Hematopoietic multipotent progenitor cell treated with erythropoietin and hydrocortisone succinate and interleukin-3 and kit ligand, for 8 days (in vitro differentiated cells): ENCODE data around the gene ADGRL3.
"Not testable (repeated sequence)": the region's sequence is repeated elsewhere in the genome, so short reads cannot be mapped to it uniquely, and the experiment has no call there.

ENCODE experiments used
- DNase-seq: peaks from one replicate; pipeline ENCODE4 v3.0.0-alpha.2; 2015

Gene ADGRL3

DNA sequence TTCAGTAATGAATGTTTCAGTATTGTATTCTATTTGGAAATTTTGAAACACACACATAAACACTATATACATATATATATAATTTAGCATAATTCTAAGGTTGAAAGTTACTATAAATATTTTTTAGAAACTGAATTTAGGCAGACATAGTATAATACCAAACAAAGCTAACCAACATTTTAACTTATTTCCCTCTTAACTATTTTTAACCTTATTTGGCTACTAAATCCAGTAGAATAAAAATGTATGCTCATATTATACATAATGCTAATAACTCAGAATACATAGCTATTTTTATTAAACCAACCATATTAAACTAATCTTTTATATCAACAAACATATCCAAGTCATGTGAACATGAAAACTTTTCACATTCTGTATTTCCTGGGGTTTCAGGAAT lies 563.6 kb downstream of the ADGRL3 start:
- no peak for DNase-seq

DNA sequence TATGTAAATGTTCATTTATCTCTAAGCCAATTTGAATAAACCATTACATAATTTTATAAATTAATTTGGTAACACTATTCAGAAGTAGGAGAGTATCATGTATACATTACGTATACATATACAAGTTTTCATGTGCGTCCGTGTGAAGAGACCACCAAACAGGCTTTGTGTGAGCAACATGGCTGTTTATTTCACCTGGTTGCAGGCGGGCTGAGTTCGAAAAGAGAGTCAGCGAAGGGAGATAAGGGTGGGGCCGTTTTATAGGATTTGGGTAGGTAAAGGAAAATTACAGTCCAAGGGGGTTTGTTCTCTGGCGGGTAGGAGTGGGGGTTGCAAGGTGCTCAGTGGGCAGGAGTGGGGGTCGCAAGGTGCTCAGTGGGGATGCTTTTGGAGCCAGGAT lies 564.0 kb downstream of the ADGRL3 start:
- DNase-seq = not testable (repeated sequence)

GRCh38 chr4:61769444-61770167 lies 569.5 kb downstream of the ADGRL3 start:
- not testable (repeated sequence) for DNase-seq

DNA sequence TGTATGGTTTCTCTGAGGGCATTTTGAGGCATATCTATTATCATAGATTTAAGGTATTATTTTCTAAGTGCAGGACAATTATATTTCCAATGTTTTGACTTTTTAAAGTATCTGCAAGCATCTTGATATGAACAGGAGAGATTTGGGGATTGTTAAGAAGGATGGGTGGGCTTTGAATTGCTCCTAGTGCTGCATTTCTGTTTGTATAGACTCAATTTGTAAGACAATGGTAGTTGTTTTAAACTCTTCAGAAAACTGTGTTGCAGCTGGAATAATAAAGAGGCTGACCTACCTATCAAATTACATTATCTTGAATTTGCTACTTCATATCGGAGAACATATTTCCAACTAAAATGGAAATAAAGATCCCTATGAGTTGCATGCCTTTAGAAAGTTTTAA lies 570.3 kb downstream of the ADGRL3 start:
- DNase-seq = no peak

- no peak for DNase-seq
Measured at GRCh38 chr4:61771056-61771455, 570.9 kb downstream of the ADGRL3 start.

- DNase-seq = no peak
Measured at GRCh38 chr4:61772126-61772525, 572.0 kb downstream of the ADGRL3 start.

DNA sequence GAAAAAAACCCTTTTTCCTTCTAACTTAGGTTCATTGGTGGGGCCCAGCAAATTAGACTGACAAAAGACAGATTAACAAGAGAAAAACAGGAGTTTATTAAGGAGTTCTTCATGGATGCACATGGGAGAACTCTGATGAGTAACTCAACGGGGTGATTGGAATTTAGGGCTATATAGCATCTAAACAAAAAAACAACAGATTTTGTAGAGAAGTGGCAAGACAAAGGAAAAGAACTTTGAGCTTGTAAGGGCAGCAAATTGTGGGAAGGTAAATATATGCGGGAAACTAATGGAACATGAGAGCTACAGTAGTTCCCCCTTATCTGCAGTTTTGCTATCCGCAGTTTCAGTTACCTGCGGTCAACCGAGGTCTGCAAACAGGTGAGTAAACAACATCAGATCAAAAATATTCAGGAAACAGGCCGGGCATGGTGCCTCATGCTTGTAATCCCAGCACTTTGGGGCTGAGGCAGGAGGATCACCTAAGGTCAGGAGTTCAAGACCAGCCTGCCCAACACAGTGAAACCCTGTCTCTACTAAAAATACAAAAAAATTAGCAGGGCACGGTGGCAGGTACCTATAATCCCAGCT lies 573.6 kb downstream of the ADGRL3 start:
- no peak for DNase-seq

DNA sequence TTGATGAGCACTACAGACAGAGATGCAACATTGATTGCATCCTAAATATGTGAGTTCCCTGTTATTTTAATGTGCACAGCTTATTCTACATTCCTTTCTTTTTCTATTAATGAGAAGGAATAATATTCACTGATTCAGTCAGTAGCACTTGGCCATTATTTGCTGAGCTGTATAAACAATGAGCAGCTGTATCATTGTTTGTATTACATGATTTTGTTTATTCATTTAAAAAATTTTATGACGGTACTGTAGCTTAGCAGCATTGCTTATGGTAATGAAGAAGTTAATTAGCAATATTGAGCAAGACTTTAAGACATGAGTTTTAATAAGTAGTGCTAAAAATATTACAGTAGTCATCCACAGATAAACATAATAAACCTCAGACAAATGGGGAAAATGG lies 582.0 kb downstream of the ADGRL3 start:
- no peak for DNase-seq

DNA sequence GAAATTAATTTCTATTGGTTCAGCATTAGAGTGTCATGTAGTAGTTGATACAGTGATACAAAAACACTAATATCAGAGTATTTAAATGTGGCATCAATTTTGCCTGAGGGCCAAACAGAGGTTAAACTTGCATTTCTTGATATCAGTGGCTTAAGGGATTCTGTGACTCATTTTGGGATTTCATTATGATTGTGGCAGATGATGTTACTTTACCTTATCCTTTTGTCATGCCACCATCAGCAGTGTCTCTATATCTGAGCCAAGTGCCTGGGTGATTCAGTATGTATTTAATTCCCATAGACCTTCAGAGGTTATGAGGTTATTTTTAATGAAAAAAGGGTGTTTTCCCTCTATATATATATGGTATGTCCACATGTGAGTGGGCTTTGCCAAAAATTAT lies 582.9 kb downstream of the ADGRL3 start:
- no peak for DNase-seq

- DNase-seq = no peak
Measured at GRCh38 chr4:61785761-61786160, 585.6 kb downstream of the ADGRL3 start.

DNA sequence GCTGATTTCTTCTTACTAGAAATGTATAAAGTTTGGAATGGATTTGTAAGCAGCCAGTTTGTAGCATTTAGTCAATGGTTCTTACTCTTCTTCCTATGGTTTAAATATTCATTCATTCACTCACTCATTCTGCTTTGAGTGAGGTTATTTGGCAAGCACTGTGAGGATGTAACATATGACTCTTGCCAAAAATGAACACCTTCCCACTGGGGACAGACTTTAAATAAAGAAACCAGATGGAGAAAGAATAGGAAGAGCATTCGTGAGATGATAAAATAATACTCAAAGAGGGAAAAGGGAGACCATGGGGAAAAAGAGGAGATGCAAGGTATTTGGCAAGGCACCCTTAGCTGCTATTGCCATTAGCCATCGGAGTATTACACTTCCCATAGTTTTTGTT lies 586.1 kb downstream of the ADGRL3 start:
- DNase-seq = no peak

GRCh38 chr4:61795998-61796397 lies 595.9 kb downstream of the ADGRL3 start:
- DNase-seq = no peak

- DNase-seq = no peak
Measured at GRCh38 chr4:61799794-61800193, 599.7 kb downstream of the ADGRL3 start.

DNA sequence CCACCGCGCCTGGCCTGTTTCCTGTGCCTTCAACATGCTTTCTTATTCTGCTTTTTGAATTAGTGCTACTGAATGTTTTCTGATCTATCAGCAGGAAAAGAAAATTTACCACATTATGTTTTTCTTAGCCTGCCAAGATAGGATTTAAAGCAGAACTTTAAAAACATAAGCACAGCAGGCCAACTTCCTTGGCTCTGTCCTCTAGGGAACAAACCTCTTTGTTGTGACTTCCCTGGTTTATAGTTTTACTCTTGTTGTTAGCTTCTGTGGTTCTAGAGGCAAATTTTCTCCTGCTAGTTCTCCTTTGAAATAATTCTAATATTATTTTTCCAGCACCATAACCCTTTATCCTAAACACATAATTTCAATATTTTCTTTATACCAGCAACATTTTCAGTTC lies 605.1 kb downstream of the ADGRL3 start:
- DNase-seq = no peak

DNA sequence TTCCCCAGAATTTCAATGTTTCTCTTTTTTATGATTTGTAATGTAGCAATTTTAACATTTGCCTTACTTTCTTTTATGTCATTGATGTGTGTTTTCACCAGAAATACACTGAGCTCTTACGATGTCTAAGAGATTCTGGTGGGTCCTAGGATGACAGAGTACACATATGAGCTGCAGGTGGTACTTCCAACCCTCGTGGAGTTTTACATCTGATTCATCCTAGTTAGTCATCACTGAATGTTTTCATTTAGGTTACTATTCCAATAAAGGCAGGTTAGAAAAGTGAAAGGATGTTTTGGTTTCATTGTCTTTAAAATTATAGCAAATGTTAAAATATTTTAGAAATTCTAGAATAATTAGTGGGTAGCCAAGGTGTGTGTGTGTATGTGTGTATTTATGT lies 605.9 kb downstream of the ADGRL3 start:
- no peak for DNase-seq

- DNase-seq = no peak
Measured at GRCh38 chr4:61812171-61812570, 612.0 kb downstream of the ADGRL3 start.

- DNase-seq = no peak
Measured at GRCh38 chr4:61817071-61817470, 616.9 kb downstream of the ADGRL3 start.

DNA sequence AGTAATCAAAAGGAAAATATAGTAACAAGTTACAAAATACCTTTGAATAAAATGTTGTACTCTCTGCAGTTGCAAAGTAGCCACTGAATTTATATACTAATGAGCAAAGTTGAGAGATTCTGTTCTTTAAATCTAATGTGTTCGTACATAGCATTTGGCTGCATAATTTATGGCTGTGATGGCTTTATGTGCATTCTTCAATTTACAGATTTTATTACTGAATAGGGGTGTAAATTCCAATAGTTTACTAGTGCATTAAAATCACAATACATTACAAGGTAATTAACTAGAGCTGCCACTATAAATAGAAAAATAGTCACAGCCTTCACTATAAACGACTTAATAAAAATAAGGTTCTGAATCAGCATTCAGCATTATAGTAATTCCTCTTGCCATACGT lies 620.0 kb downstream of the ADGRL3 start:
- DNase-seq = no peak

DNA sequence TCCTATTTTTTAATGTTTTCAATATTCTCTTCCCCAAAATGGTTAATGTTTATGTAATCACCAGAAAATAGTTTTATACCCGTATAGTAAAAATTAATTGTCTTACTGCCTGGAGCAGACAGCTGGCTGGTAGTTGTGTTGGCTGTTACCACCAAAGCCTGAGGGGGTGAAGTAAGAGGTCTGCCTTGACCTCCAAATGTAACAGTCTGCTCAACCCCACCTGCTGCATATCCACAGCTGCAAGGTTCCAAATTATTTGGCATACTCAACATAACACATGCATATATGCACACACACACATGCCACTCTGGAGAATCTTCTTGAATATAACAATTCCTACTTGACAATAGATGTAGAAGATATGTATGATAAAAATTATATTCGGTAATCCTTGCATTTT lies 624.3 kb downstream of the ADGRL3 start:
- DNase-seq = no peak

- DNase-seq = no peak
Measured at GRCh38 chr4:61827907-61828391, 627.8 kb downstream of the ADGRL3 start.

DNA sequence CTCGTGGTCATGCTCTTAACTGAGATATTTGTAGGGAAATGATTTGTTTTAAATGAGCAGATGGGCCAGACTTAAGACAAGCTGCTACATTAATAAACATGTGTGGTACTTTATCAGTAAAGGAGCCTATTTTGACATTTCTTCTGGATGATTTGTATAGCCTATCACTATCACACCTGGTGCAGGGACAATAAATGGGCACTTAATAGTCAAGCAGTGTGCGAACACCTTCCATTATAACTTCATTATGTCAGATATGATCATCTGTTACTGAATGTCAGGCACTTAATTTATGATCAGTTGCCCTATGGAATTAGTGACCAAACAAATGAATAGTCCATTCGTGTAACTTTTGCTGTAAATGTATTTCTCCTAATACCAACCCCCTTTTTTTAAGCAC lies 628.8 kb downstream of the ADGRL3 start:
- DNase-seq = no peak

DNA sequence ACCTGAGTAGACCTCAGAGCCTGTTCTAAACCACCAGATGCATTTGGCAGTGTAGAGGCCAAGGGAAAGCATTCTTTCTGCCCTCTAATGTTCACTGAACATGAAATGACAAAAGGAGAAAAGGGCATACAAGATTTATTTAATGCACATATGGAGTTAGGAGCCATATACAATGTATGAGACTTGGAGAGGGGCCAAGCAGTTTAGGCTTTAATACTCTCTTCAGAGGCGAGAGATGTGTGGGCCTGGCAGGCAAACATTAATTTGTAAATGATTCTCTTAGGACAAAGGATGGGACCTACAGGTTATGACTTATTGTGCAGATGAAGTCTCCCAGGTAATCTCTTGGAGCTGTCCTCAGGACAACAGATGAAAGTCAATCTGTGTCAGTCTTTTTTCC lies 631.9 kb downstream of the ADGRL3 start:
- DNase-seq = no peak

GRCh38 chr4:61837395-61837794 lies 637.3 kb downstream of the ADGRL3 start:
- DNase-seq = no peak

DNA sequence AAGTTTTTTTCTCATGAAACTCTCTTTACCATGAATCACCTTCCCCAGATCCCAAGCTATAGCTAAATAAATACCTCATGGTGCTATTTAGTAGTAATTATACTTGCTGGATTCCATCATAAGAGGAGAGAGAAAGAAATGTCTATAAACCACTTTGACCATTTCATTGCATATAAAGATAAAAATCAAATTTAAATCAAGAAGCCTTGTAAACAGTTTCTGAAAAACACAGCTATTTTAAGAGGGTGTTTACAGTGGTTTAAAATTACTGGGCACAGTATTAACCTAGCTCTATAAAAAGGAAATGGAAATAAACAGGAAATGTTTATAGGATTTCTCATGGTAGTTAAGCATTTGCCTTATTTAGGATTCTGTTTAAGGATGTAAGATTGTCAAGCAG lies 637.9 kb downstream of the ADGRL3 start:
- no peak for DNase-seq

GRCh38 chr4:61841714-61842113 lies 641.6 kb downstream of the ADGRL3 start:
- no peak for DNase-seq
